Measurements from ENCODE around the gene ZNF827. TPM values are rescaled to one million over a fixed set of nuclear protein-coding genes. Genes with fewer than 3 reads are reported as not detected.

Gene ZNF827
- total RNA-seq, 1 experiment from 2014 or later = 22.4 TPM

DNA sequence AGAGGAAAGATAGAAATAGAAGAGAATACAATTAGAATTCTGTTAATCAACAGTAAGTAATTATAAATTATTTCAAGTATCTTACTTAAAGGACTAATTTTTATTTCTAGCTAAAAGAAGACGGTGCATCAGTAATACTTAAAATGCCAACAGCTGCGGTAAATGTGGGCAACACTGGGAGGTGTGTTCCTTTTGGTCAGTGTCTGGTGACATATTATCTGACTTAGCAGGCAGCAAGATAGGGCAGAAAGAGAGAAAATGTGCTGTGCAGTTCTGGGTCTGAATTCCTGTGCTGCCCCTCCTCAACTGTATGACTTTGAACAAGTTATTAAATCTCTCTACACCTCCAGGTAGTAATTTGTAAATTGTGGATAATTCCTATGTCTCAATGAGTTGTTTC lies 120.6 kb downstream of the ZNF827 start:
- no peak for TF ChIP-seq EZH2 (IDR thresholded peaks at IDR 0.05; ENCODE audit: low read depth)
- TF ChIP-seq, protein P1, sequence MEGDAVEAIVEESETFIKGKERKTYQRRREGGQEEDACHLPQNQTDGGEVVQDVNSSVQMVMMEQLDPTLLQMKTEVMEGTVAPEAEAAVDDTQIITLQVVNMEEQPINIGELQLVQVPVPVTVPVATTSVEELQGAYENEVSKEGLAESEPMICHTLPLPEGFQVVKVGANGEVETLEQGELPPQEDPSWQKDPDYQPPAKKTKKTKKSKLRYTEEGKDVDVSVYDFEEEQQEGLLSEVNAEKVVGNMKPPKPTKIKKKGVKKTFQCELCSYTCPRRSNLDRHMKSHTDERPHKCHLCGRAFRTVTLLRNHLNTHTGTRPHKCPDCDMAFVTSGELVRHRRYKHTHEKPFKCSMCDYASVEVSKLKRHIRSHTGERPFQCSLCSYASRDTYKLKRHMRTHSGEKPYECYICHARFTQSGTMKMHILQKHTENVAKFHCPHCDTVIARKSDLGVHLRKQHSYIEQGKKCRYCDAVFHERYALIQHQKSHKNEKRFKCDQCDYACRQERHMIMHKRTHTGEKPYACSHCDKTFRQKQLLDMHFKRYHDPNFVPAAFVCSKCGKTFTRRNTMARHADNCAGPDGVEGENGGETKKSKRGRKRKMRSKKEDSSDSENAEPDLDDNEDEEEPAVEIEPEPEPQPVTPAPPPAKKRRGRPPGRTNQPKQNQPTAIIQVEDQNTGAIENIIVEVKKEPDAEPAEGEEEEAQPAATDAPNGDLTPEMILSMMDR (conservative IDR thresholded peaks at IDR 0.05) = no peak
- Histone ChIP-seq H3K4me1 (replicated peaks; ENCODE audit: insufficient read depth) (peaks cover 6% of the 10 kb centered on the region; the same call in 1 of the 2 replicates), H3K4me3 (no peak overlapping the region), H4K20me1 (ENCODE audit: insufficient read depth) (no peaks in the 10 kb centered on the region), H3F3A (ENCODE audit: insufficient read depth, low read depth) (peaks cover 12% of the 10 kb centered on the region), H3K27me3 (ENCODE audit: insufficient read depth, low read depth) (no peaks in the 10 kb centered on the region), H2AFZ (no peak overlapping the region), H3K36me3 (ENCODE audit: low read depth) (no peaks in the 10 kb centered on the region), H3K9me2 (ENCODE audit: insufficient read depth) (no peaks in the 10 kb centered on the region; the same call in 1 of the 2 replicates), H3K4me2 (no peak overlapping the region), H3K79me2 (ENCODE audit: low read depth) (no peaks in the 10 kb centered on the region), H3K9me3 (ENCODE audit: insufficient read depth, low read depth) (no peaks in the 10 kb centered on the region), H3K27ac (no peak overlapping the region)
- POLR2A ChIA-PET (ENCODE audit: unreplicated experiment) = no interaction called here
- no TSS peak for BruUV-seq (replicated peaks)
- DNase-seq = no peak
- CTCF ChIA-PET = no interaction called here
- intact Hi-C loops (cut with micrococcal nuclease; ENCODE audit: unreplicated experiment) = no loop called here

DNA sequence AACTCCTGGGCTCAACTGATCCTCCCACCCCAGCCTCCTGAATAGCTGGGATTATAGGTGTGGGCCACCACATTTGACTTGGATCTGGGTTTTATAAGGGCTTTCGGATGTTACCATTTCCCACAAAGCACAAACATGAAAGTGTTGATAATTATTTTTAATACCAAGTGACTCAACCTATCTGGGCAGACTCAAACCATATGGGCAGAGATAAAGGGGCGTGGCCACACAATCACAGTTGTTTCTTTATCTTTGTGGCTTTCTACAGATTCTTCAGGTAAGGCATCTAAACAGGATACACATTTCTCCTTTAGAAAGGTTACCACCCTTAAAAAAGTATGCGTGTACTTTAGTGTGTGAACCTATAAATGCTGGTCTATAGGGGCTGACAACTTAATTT lies 122.5 kb downstream of the ZNF827 start:
- intact Hi-C loops (cut with micrococcal nuclease; ENCODE audit: unreplicated experiment) = no loop called here
- Histone ChIP-seq H3K79me2 (ENCODE audit: low read depth) (no peaks in the 10 kb centered on the region), H4K20me1 (ENCODE audit: insufficient read depth) (no peaks in the 10 kb centered on the region), H3K4me2 (no peak overlapping the region), H3K27ac (no peak overlapping the region), H3K27me3 (ENCODE audit: insufficient read depth, low read depth) (no peaks in the 10 kb centered on the region), H3K9me3 (ENCODE audit: insufficient read depth, low read depth) (peaks cover 6% of the 10 kb centered on the region; the same call in 1 of the 2 replicates), H3K4me1 (replicated peaks; ENCODE audit: insufficient read depth) (peaks cover 7% of the 10 kb centered on the region; the same call in 1 of the 2 replicates), H3F3A (ENCODE audit: insufficient read depth, low read depth) (peaks cover 19% of the 10 kb centered on the region), H3K4me3 (no peak overlapping the region), H2AFZ (no peak overlapping the region), H3K36me3 (ENCODE audit: low read depth) (no peaks in the 10 kb centered on the region; the same call in 1 of the 2 replicates), H3K9me2 (ENCODE audit: insufficient read depth) (no peaks in the 10 kb centered on the region; the same call in 1 of the 2 replicates)
- ChIA-PET POLR2A (ENCODE audit: unreplicated experiment) (no interaction called here), CTCF (no interaction called here)
- TF ChIP-seq EZH2 (IDR thresholded peaks at IDR 0.05; ENCODE audit: low read depth) = no peak
- TF ChIP-seq, protein P1 (conservative IDR thresholded peaks at IDR 0.05) = no peak
- DNase-seq = no peak
- no TSS peak for BruUV-seq (replicated peaks)

DNA sequence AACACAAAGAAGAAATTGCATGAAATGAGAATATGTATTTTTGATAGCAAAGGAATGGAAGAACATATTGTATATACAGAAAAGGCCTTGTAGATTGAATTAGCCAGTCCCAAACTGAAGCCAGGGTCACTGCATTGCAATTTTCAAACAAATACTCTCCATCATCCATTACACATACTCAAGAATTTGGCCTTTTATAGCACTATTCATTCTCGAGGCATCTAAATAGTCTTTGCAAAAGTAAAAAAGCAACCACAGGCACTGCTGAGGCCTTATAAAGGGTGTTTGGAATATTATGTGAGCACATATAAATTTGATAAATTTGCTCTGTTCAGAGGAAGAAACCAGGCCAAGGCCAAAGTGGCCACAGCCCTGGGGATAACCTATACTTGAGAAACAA lies 123.0 kb downstream of the ZNF827 start:
- peaks cover 19% of the 10 kb centered on the region for H3F3A ChIP-seq (ENCODE audit: insufficient read depth, low read depth)
- ChIA-PET CTCF (no interaction called here), POLR2A (ENCODE audit: unreplicated experiment) (no interaction called here)
- H3K4me2 ChIP-seq = no peak overlapping the region
- peaks cover 10% of the 10 kb centered on the region; the same call in 1 of the 2 replicates for H3K9me3 ChIP-seq (ENCODE audit: insufficient read depth, low read depth)
- H3K36me3 ChIP-seq (ENCODE audit: low read depth) = no peaks in the 10 kb centered on the region; the same call in 1 of the 2 replicates
- intact Hi-C loops (cut with micrococcal nuclease; ENCODE audit: unreplicated experiment) = no loop called here
- no peak overlapping the region for H3K27ac ChIP-seq
- H4K20me1 ChIP-seq (ENCODE audit: insufficient read depth) = no peaks in the 10 kb centered on the region
- no TSS peak for BruUV-seq (replicated peaks)
- H3K27me3 ChIP-seq (ENCODE audit: insufficient read depth, low read depth) = no peaks in the 10 kb centered on the region
- no peak overlapping the region for H2AFZ ChIP-seq
- no peak overlapping the region for H3K4me3 ChIP-seq
- DNase-seq = no peak
- no peaks in the 10 kb centered on the region; the same call in 1 of the 2 replicates for H3K9me2 ChIP-seq (ENCODE audit: insufficient read depth)
- no peak for TF ChIP-seq EZH2 (IDR thresholded peaks at IDR 0.05; ENCODE audit: low read depth)
- no peaks in the 10 kb centered on the region for H3K79me2 ChIP-seq (ENCODE audit: low read depth)
- peaks cover 7% of the 10 kb centered on the region; the same call in 1 of the 2 replicates for H3K4me1 ChIP-seq (replicated peaks; ENCODE audit: insufficient read depth)
